Bronchial epithelial cell (primary cell): Measurements from ENCODE around the gene PUM1. TPM values are rescaled to one million over a fixed set of nuclear protein-coding genes. Genes with fewer than 3 reads are reported as not detected.
"Not testable (repeated sequence)": the region's sequence is repeated elsewhere in the genome, so short reads cannot be mapped to it uniquely, and the experiment has no call there.

Experiments used
- DNase-seq: peaks from one replicate; pipeline ENCODE4 v3.0.0-alpha.2; 2010; ENCODE audit warnings: low read depth
- FAIRE-seq: peaks from 2 replicates; lab custom pipeline; 2011; peaks lifted over from hg19 to GRCh38; lab: Jason Lieb, UNC
- H3K27me3 ChIP-seq: 2 replicates; pipeline ENCODE4 v1.5.1; 2011; ENCODE audit warnings: low read length; ENCODE audit not compliant: control insufficient read depth, insufficient read depth
- H3K36me3 ChIP-seq: 2 replicates; pipeline ENCODE4 v1.5.1; 2011; ENCODE audit warnings: low read length; ENCODE audit not compliant: control insufficient read depth, insufficient read depth
- H3K4me3 ChIP-seq: 2 replicates; pipeline ENCODE4 v1.5.1; 2011; ENCODE audit warnings: mild to moderate bottlenecking, low read depth, low read length, control low read depth
- CTCF ChIP-seq: IDR thresholded peaks from 2 replicates; pipeline ENCODE4 v1.5.1; 2011; ENCODE audit warnings: mild to moderate bottlenecking, moderate library complexity, low read length, control low read depth, inconsistent platforms; ENCODE audit not compliant: insufficient read depth, severe bottlenecking
- total RNA-seq: library from RNA; depleted of rRNA; stranded (reverse); fragments of >200 nt; gene quantifications from 2 replicates; pipeline ENCODE4 v1.2.1, GENCODE V29; 2014

PUM1 gene
- total RNA-seq, 1 donor from 2014 or later: 38.7 TPM

- H3K36me3 ChIP-seq: no peaks in the 10 kb centered on the region
- TF ChIP-seq CTCF: no peak
- no peak overlapping the region for H3K4me3 ChIP-seq
- DNase-seq: no peak
- no peaks in the 10 kb centered on the region for H3K27me3 ChIP-seq
- no peak for FAIRE-seq
Measured at GRCh38 chr1:31069392-31069791, 3.9 kb upstream of the PUM1 start.

- H3K4me3 ChIP-seq: peak overlapping the region; percentile 73
- no peak for TF ChIP-seq CTCF
- DNase-seq (peak; percentile 23), FAIRE-seq (no peak)
- H3K27me3 ChIP-seq: no peaks in the 10 kb centered on the region
- H3K36me3 ChIP-seq: no peaks in the 10 kb centered on the region
Measured at GRCh38 chr1:31064718-31065309, 703 bp downstream of the PUM1 start.

- no peaks in the 10 kb centered on the region for H3K27me3 ChIP-seq
- no peak for TF ChIP-seq CTCF
- no peak for FAIRE-seq
- peak; percentile 5 for DNase-seq
- H3K36me3 ChIP-seq: peaks cover under 1% of the 10 kb centered on the region
- peak overlapping the region; percentile 73 for H3K4me3 ChIP-seq
Measured at GRCh38 chr1:31064111-31064717, 1.3 kb downstream of the PUM1 start.

GRCh38 chr1:31063631-31064030, 1.9 kb downstream of the PUM1 start:
- DNase-seq: peak; percentile 44
- no peak for FAIRE-seq
- Histone ChIP-seq H3K27me3 (no peaks in the 10 kb centered on the region), H3K4me3 (peak overlapping the region; percentile 73), H3K36me3 (peaks cover 4% of the 10 kb centered on the region)
- no peak for TF ChIP-seq CTCF

GRCh38 chr1:31062867-31063380, 2.6 kb downstream of the PUM1 start:
- Histone ChIP-seq H3K4me3 (peak overlapping the region; percentile 73), H3K36me3 (peaks cover 4% of the 10 kb centered on the region), H3K27me3 (no peaks in the 10 kb centered on the region)
- FAIRE-seq (no peak), DNase-seq (peak; percentile 5)
- TF ChIP-seq CTCF: no peak

GRCh38 chr1:31062162-31062866, 3.2 kb downstream of the PUM1 start:
- H3K4me3 ChIP-seq, FAIRE-seq, H3K36me3 ChIP-seq, H3K27me3 ChIP-seq, DNase-seq: not testable (repeated sequence)
